ENCODE results near the gene SLC1A4. TPM values are rescaled to one million over a fixed set of nuclear protein-coding genes. Genes with fewer than 3 reads are reported as not detected.

Gene SLC1A4
- polyA plus RNA-seq, 1 of the 3 experiments (the other 2 are of a cell fraction): 4.4 TPM

GRCh38 chr2:65045651-65046050 lies 56.5 kb downstream of the SLC1A4 start:
- Histone ChIP-seq H3K9me3 (no peaks in the 10 kb centered on the region), H4K20me1 (ENCODE audit: insufficient read depth) (no peaks in the 10 kb centered on the region), H3K4me1 (ENCODE audit: control insufficient read depth in 1 of 2, insufficient read depth in 2 of 2, low read depth in 1 of 2, low read length in 1 of 2) (no peaks in the 10 kb centered on the region), H3K9me2 (no peaks in the 10 kb centered on the region), H3K4me2 (no peak overlapping the region), H3K36me3 (replicated peaks in 1 of 2; ENCODE audit: control insufficient read depth in 1 of 2, insufficient read depth in 2 of 2, low read length in 1 of 2) (no peaks in the 10 kb centered on the region), H3K4me3 (ENCODE audit: low read depth in 2 of 2, low read length in 1 of 2) (no peak overlapping the region), H3K27ac (ENCODE audit: low read depth in 2 of 2, low read length in 1 of 2) (no peak overlapping the region), H3F3A (replicated peaks; ENCODE audit: insufficient read depth) (no peaks in the 10 kb centered on the region), H3K27me3 (ENCODE audit: insufficient read depth) (no peaks in the 10 kb centered on the region), H2AFZ (ENCODE audit: low read depth) (no peak overlapping the region), H3K9ac (no peak overlapping the region), H3K79me2 (ENCODE audit: insufficient read depth) (no peaks in the 10 kb centered on the region)
- ChIA-PET CTCF (interaction anchor here (1.1 to 7.2 kb wide), 2 partner anchors 11 to 128 kb away, joined by 3 to 53 read pairs; partner anchors contain the start of gene CEP68), POLR2A (no interaction called here)
- no peak for DNase-seq
- TF ChIP-seq RAD21 (IDR thresholded peaks at IDR 0.05; ENCODE audit: low read length) (no peak), FOXJ3 (CRISPR knock-in tag; IDR thresholded peaks at IDR 0.05) (no peak), MAX (IDR thresholded peaks at IDR 0.05; ENCODE audit: low read depth) (no peak)
- 66% methylated on average over 8 of the region's 10 CpGs for WGBS (ENCODE audit: low lambda C conversion rate)

- 72% methylated on average over 11 of the region's 11 CpGs for WGBS (ENCODE audit: low lambda C conversion rate)
- no peak overlapping the region for H3K4me3 ChIP-seq (ENCODE audit: low read depth in 2 of 2, low read length in 1 of 2)
- no peaks in the 10 kb centered on the region for H3K9me3 ChIP-seq
- no peaks in the 10 kb centered on the region for H3K4me1 ChIP-seq (ENCODE audit: control insufficient read depth in 1 of 2, insufficient read depth in 2 of 2, low read depth in 1 of 2, low read length in 1 of 2)
- no peaks in the 10 kb centered on the region for H3K27me3 ChIP-seq (ENCODE audit: insufficient read depth)
- no peaks in the 10 kb centered on the region for H4K20me1 ChIP-seq (ENCODE audit: insufficient read depth)
- no peaks in the 10 kb centered on the region for H3K36me3 ChIP-seq (replicated peaks in 1 of 2; ENCODE audit: control insufficient read depth in 1 of 2, insufficient read depth in 2 of 2, low read length in 1 of 2)
- CTCF ChIA-PET: interaction anchor here (1.1 to 7.2 kb wide), 4 partner anchors 10 to 130 kb away, joined by 3 to 53 read pairs (median 11); partner anchors contain the start of gene CEP68
- H3K9ac ChIP-seq: no peak overlapping the region
- H2AFZ ChIP-seq (ENCODE audit: low read depth): no peak overlapping the region
- POLR2A ChIA-PET: no interaction called here
- TF ChIP-seq SMC3 (IDR thresholded peaks at IDR 0.05; ENCODE audit: low read depth, low read length) (no peak), CHD2 (IDR thresholded peaks at IDR 0.05; ENCODE audit: low read length, partially characterized antibody) (no peak), NRF1 (IDR thresholded peaks at IDR 0.05; ENCODE audit: low read depth, low read length) (no peak), MAX (IDR thresholded peaks at IDR 0.05; ENCODE audit: low read depth) (no peak), FOSL2 (IDR thresholded peaks at IDR 0.05; ENCODE audit: borderline replicate concordance, low read depth) (no peak), POLR2AphosphoS5 (IDR thresholded peaks at IDR 0.05; ENCODE audit: low read depth, low read length) (no peak), MEF2A (IDR thresholded peaks at IDR 0.05; ENCODE audit: borderline replicate concordance, low read depth) (no peak), USF1 (IDR thresholded peaks at IDR 0.05; ENCODE audit: borderline replicate concordance, low read depth) (no peak), TCF12 (IDR thresholded peaks at IDR 0.05) (no peak), RFX5 (IDR thresholded peaks at IDR 0.05; ENCODE audit: low read length) (no peak), YY1 (IDR thresholded peaks at IDR 0.05; ENCODE audit: low read depth) (no peak), SIN3A (IDR thresholded peaks at IDR 0.05; ENCODE audit: borderline replicate concordance, low read depth, low read length) (no peak), FOXM1 (IDR thresholded peaks at IDR 0.05; ENCODE audit: low read depth) (no peak), ELF1 (IDR thresholded peaks at IDR 0.05) (no peak)
- no peaks in the 10 kb centered on the region for H3K9me2 ChIP-seq
- DNase-seq: no peak
- H3F3A ChIP-seq (replicated peaks; ENCODE audit: insufficient read depth): no peaks in the 10 kb centered on the region
- no peak overlapping the region for H3K4me2 ChIP-seq
- H3K79me2 ChIP-seq (ENCODE audit: insufficient read depth): no peaks in the 10 kb centered on the region
- no peak overlapping the region for H3K27ac ChIP-seq (ENCODE audit: low read depth in 2 of 2, low read length in 1 of 2)
Measured at GRCh38 chr2:65046633-65047407, 57.6 kb downstream of the SLC1A4 start.

Data from SK-N-SH (cell line).